NK-92 (cell line): ENCODE results near the gene TRIM47.
A peak's percentile ranks its signal among the peaks of the same experiment; 100 is the strongest.
"Not testable (repeated sequence)": the region's sequence is repeated elsewhere in the genome, so short reads cannot be mapped to it uniquely, and the experiment has no call there.

Experiments used
- DNase-seq: peaks from one replicate; lab custom pipeline; 2025; ENCODE audit not compliant: unreplicated experiment; lab: John Stamatoyannopoulos, UW

TRIM47 gene

GRCh38 chr17:75872434-75873351, 5.7 kb downstream of the TRIM47 start:
- DNase-seq: no peak

GRCh38 chr17:75870228-75870627, 8.2 kb downstream of the TRIM47 start:
- not testable (repeated sequence) for DNase-seq

GRCh38 chr17:75869282-75870141, 8.9 kb downstream of the TRIM47 start:
- DNase-seq: no peak

- DNase-seq: not testable (repeated sequence)
Observed at GRCh38 chr17:75868730-75869281, 9.6 kb downstream of the TRIM47 start.

GRCh38 chr17:75865404-75866188, 12.8 kb downstream of the TRIM47 start:
- not testable (repeated sequence) for DNase-seq

- DNase-seq: not testable (repeated sequence)
Observed at GRCh38 chr17:75864887-75865286, 13.5 kb downstream of the TRIM47 start.

GRCh38 chr17:75864448-75864871, 13.9 kb downstream of the TRIM47 start:
- no peak for DNase-seq

- no peak for DNase-seq
Observed at GRCh38 chr17:75861927-75862317, 16.5 kb downstream of the TRIM47 start.

GRCh38 chr17:75859358-75859757, 19.0 kb downstream of the TRIM47 start:
- not testable (repeated sequence) for DNase-seq

- no peak for DNase-seq
Observed at GRCh38 chr17:75856062-75856756, 22.2 kb downstream of the TRIM47 start.

- DNase-seq: peak; percentile 90
Observed at GRCh38 chr17:75855310-75856061, 22.9 kb downstream of the TRIM47 start, which contains the start of gene WBP2. Gene WBP2 (minus strand): TSS chr17:75855335. CDS start chr17:75855297, 38 bp downstream.

- DNase-seq: no peak
Observed at GRCh38 chr17:75854881-75855309, 23.5 kb downstream of the TRIM47 start.

GRCh38 chr17:75854101-75854748, 24.2 kb downstream of the TRIM47 start:
- no peak for DNase-seq

GRCh38 chr17:75853433-75853832, 24.9 kb downstream of the TRIM47 start:
- no peak for DNase-seq

GRCh38 chr17:75851693-75851991, 26.7 kb downstream of the TRIM47 start:
- not testable (repeated sequence) for DNase-seq

GRCh38 chr17:75850928-75851692, 27.3 kb downstream of the TRIM47 start:
- no peak for DNase-seq

- no peak for DNase-seq
Observed at GRCh38 chr17:75849724-75850123, 28.7 kb downstream of the TRIM47 start.

GRCh38 chr17:75849279-75849646, 29.1 kb downstream of the TRIM47 start:
- DNase-seq: no peak
